Activated CD4-positive, alpha-beta T cell treated with anti-CD3 and anti-CD28 coated beads, Interleukin-2, amount 10 ng/mL, durations not matched to agents 7 days and 5 days (primary cell): ENCODE results near the gene COPG2. TPM values are rescaled to one million over a fixed set of nuclear protein-coding genes. Genes with fewer than 3 reads are reported as not detected.
"Not testable (repeated sequence)": the region's sequence is repeated elsewhere in the genome, so short reads cannot be mapped to it uniquely, and the experiment has no call there.

Source experiments
- CTCF ChIA-PET: fragments of 350-600 bp; sonication (Branson Sonifier 250); formaldehyde crosslinking; loops from one replicate; lab custom pipeline; 2021; ENCODE audit warnings: antibody characterized with exemption; lab: Charles Lee
- POLR2A ChIA-PET: fragments of 350-600 bp; sonication (Branson Sonifier 250); formaldehyde crosslinking; loops from one replicate; lab custom pipeline; 2021; ENCODE audit warnings: antibody characterized with exemption; lab: Charles Lee
- DNase-seq: peaks from one replicate; pipeline ENCODE4 v3.0.0-alpha.2; 2020
- H3K27ac Mint-ChIP-seq: one replicate; pipeline ENCODE4 v1.8.0; 2021; ENCODE audit warnings: mild to moderate bottlenecking, moderate library complexity, mixed read lengths
- H3K27me3 Mint-ChIP-seq: one replicate; pipeline ENCODE4 v1.8.0; 2021; ENCODE audit warnings: mixed read lengths
- H3K36me3 Mint-ChIP-seq: one replicate; pipeline ENCODE4 v1.8.0; 2021; ENCODE audit warnings: low read depth, mixed read lengths
- H3K4me1 Mint-ChIP-seq: one replicate; pipeline ENCODE4 v1.8.0; 2021; ENCODE audit warnings: mixed read lengths
- H3K4me3 Mint-ChIP-seq: one replicate; pipeline ENCODE4 v1.8.0; 2021; ENCODE audit warnings: mild to moderate bottlenecking, moderate library complexity, mixed read lengths
- H3K9me3 Mint-ChIP-seq: one replicate; pipeline ENCODE4 v1.8.0; 2021; ENCODE audit warnings: mixed read lengths
- total RNA-seq, 2 experiments: library from RNA; stranded (reverse); gene quantifications; one replicate each; pipeline ENCODE4 v1.2.3, GENCODE V29; 2021

The COPG2 gene, protein sequence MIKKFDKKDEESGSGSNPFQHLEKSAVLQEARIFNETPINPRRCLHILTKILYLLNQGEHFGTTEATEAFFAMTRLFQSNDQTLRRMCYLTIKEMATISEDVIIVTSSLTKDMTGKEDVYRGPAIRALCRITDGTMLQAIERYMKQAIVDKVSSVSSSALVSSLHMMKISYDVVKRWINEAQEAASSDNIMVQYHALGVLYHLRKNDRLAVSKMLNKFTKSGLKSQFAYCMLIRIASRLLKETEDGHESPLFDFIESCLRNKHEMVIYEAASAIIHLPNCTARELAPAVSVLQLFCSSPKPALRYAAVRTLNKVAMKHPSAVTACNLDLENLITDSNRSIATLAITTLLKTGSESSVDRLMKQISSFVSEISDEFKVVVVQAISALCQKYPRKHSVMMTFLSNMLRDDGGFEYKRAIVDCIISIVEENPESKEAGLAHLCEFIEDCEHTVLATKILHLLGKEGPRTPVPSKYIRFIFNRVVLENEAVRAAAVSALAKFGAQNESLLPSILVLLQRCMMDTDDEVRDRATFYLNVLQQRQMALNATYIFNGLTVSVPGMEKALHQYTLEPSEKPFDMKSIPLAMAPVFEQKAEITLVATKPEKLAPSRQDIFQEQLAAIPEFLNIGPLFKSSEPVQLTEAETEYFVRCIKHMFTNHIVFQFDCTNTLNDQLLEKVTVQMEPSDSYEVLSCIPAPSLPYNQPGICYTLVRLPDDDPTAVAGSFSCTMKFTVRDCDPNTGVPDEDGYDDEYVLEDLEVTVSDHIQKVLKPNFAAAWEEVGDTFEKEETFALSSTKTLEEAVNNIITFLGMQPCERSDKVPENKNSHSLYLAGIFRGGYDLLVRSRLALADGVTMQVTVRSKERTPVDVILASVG
- total RNA-seq: 10 to 100 TPM in 1 of 2 experiments, 1 to 10 TPM in 1; 8.4 to 11.0 TPM

DNA sequence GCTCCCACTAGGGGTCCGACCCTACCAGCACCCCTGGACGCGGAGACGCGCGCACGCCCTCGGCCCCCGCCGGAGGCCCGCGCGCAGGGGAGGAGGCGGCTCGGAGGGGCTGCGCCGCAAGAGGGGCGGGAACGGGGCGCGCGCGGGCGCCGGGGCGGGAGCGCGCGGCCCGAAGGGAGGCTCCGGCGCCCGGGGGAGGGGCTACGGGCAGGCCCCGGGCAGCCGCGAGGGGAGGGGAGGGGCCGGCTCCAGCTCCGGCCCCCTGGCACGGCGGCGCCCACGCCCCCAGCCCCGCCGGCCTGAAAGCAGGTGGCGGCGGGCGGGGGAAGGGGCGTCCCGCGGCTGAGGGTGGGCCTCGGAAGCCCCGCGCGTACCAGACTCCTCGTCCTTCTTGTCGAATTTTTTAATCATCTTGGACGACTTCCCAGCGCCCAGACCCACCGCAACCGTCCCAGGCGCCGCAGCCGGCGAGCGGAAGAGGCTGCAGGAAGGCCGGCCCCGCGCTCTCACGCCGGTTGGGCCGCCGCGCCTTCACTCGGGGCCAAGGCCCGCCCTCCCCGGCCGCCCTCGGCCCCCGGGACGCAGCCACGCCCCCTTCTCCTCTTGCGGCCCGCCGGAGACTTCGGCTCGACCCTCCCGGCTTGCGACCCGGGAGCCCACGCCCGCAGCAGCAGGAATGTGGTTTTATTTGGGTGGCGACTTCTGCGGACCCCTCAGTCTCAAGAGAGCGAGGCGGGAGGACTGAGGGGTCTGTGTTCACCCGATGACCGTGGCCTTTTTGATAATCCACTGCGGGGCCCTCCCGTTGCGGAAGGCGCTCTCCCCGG is at the start of gene COPG2:
TSS of gene COPG2 (minus strand) at position 491 of the 827 bp plus-strand sequence. CDS start at position 411, 80 bp downstream.
- no peaks in the 10 kb centered on the region for H3K9me3 Mint-ChIP-seq
- H3K27ac Mint-ChIP-seq: peak within 1 kb of the TSS; percentile 77
- POLR2A ChIA-PET: no interaction called here
- H3K36me3 Mint-ChIP-seq: peaks cover 2% of the 10 kb centered on the region
- H3K4me3 Mint-ChIP-seq: peak within 1 kb of the TSS; percentile 84
- peaks cover 8% of the 10 kb centered on the region for H3K27me3 Mint-ChIP-seq
- CTCF ChIA-PET: no interaction called here
- H3K4me1 Mint-ChIP-seq: peaks cover 17% of the 10 kb centered on the region
- peak; percentile 72 for DNase-seq

- POLR2A ChIA-PET: no interaction called here
- CTCF ChIA-PET: no interaction called here
- no peak overlapping the region for H3K4me3 Mint-ChIP-seq
- H3K36me3 Mint-ChIP-seq: no peaks in the 10 kb centered on the region
- H3K27me3 Mint-ChIP-seq: peaks cover 7% of the 10 kb centered on the region
- H3K27ac Mint-ChIP-seq: no peak overlapping the region
- H3K9me3 Mint-ChIP-seq: no peaks in the 10 kb centered on the region
- no peaks in the 10 kb centered on the region for H3K4me1 Mint-ChIP-seq
- DNase-seq: no peak
Measured at GRCh38 chr7:130712416-130712815, 43.9 kb upstream of the COPG2 start.

- no peak for DNase-seq
- H3K9me3 Mint-ChIP-seq: peaks cover 3% of the 10 kb centered on the region
- CTCF ChIA-PET: interaction anchor here (0.9 kb wide), 1 partner anchor 51 kb away, joined by 3 read pairs; no protein-coding TSS in a partner anchor
Measured at GRCh38 chr7:130708766-130709165, 40.2 kb upstream of the COPG2 start.

GRCh38 chr7:130708001-130708400 is 39.5 kb upstream of the COPG2 start:
- Mint-ChIP-seq H3K9me3 (peaks cover 3% of the 10 kb centered on the region), H3K27me3 (peaks cover 21% of the 10 kb centered on the region)
- POLR2A ChIA-PET: no interaction called here

More at GRCh38 chr7:130708766-130709165, 40.2 kb upstream of the COPG2 start:
- no peak overlapping the region for H3K27ac Mint-ChIP-seq
- peaks cover 19% of the 10 kb centered on the region for H3K27me3 Mint-ChIP-seq
- H3K4me1 Mint-ChIP-seq: no peaks in the 10 kb centered on the region
- H3K4me3 Mint-ChIP-seq: no peak overlapping the region
- H3K36me3 Mint-ChIP-seq: no peaks in the 10 kb centered on the region
- POLR2A ChIA-PET: no interaction called here

GRCh38 chr7:130703851-130704250 is 35.3 kb upstream of the COPG2 start:
- no peak overlapping the region for H3K27ac Mint-ChIP-seq
- no peaks in the 10 kb centered on the region for H3K4me1 Mint-ChIP-seq
- POLR2A ChIA-PET: no interaction called here
- no peaks in the 10 kb centered on the region for H3K36me3 Mint-ChIP-seq
- CTCF ChIA-PET: no interaction called here
- H3K4me3 Mint-ChIP-seq: no peak overlapping the region
- H3K27me3 Mint-ChIP-seq: peaks cover 36% of the 10 kb centered on the region
- H3K9me3 Mint-ChIP-seq: peaks cover 3% of the 10 kb centered on the region
- DNase-seq: no peak

More at GRCh38 chr7:130708001-130708400, 39.5 kb upstream of the COPG2 start:
- Mint-ChIP-seq H3K36me3 (no peaks in the 10 kb centered on the region), H3K4me1 (no peaks in the 10 kb centered on the region), H3K27ac (no peak overlapping the region), H3K4me3 (no peak overlapping the region)
- CTCF ChIA-PET: interaction anchor here (0.6 kb wide), 1 partner anchor 697 kb away, joined by 3 read pairs; no protein-coding TSS in a partner anchor
- DNase-seq: no peak

- CTCF ChIA-PET: no interaction called here
- Mint-ChIP-seq H3K4me1 (no peaks in the 10 kb centered on the region), H3K4me3 (no peak overlapping the region), H3K9me3 (peaks cover 3% of the 10 kb centered on the region), H3K27me3 (peaks cover 28% of the 10 kb centered on the region), H3K36me3 (no peaks in the 10 kb centered on the region), H3K27ac (no peak overlapping the region)
- DNase-seq: no peak
- POLR2A ChIA-PET: no interaction called here
Measured at GRCh38 chr7:130701650-130702049, 33.1 kb upstream of the COPG2 start.

DNA sequence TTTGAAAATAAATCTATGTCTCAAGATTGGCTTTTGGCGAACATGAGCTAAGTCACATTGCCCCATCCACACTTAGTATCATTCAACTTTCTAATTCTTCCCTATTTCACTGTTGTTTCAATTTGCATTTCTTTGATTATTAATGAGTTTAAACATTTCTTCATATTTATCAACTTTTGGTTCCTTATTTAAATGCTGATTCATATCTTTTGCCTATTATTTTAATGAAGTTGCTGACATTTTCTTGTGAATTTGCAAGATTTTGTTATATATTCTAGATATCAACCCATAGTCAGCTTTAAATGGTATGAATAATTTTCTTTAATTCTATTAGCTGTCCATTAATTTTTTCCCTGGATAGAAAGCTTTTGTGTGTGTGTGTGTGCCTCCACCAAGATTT is 32.2 kb upstream of the COPG2 start:
- Mint-ChIP-seq H3K4me1 (no peaks in the 10 kb centered on the region), H3K36me3 (no peaks in the 10 kb centered on the region), H3K27ac (no peak overlapping the region), H3K9me3 (no peaks in the 10 kb centered on the region), H3K4me3 (no peak overlapping the region), H3K27me3 (peaks cover 21% of the 10 kb centered on the region)
- ChIA-PET CTCF (no interaction called here), POLR2A (no interaction called here)
- DNase-seq: no peak

- no peak for DNase-seq
- ChIA-PET POLR2A (no interaction called here), CTCF (no interaction called here)
- no peak overlapping the region for H3K27ac Mint-ChIP-seq
- peaks cover 19% of the 10 kb centered on the region for H3K27me3 Mint-ChIP-seq
- H3K9me3 Mint-ChIP-seq: no peaks in the 10 kb centered on the region
- no peak overlapping the region for H3K4me3 Mint-ChIP-seq
- no peaks in the 10 kb centered on the region for H3K36me3 Mint-ChIP-seq
- H3K4me1 Mint-ChIP-seq: no peaks in the 10 kb centered on the region
Measured at GRCh38 chr7:130699686-130700085, 31.1 kb upstream of the COPG2 start.

DNA sequence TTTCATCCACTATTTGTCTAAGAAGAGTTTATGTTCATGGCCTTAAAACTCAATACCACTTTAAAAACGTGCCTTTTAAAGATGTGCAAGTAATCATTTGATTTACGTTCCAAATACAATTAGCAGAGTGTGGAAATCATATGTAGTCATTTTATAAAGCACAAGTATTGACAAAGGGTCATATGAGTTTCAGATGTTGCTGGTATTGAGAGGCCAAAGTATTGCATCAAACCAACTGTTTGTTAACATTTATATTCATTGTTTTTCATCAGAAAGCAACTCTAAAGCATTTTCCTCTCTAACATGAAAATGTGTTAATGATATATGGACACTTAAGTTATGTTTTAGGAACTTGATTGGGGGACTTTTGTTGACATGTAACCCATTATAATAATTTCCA is 29.3 kb upstream of the COPG2 start:
- H3K9me3 Mint-ChIP-seq: no peaks in the 10 kb centered on the region
- ChIA-PET POLR2A (no interaction called here), CTCF (no interaction called here)
- DNase-seq: no peak
- peaks cover 16% of the 10 kb centered on the region for H3K27me3 Mint-ChIP-seq
- H3K36me3 Mint-ChIP-seq: no peaks in the 10 kb centered on the region
- H3K4me1 Mint-ChIP-seq: no peaks in the 10 kb centered on the region
- H3K4me3 Mint-ChIP-seq: no peak overlapping the region
- no peak overlapping the region for H3K27ac Mint-ChIP-seq

GRCh38 chr7:130695840-130696239 is 27.3 kb upstream of the COPG2 start:
- ChIA-PET POLR2A (no interaction called here), CTCF (no interaction called here)
- H3K4me3 Mint-ChIP-seq: no peak overlapping the region
- peaks cover 10% of the 10 kb centered on the region for H3K27me3 Mint-ChIP-seq
- H3K36me3 Mint-ChIP-seq: no peaks in the 10 kb centered on the region
- no peak for DNase-seq
- no peaks in the 10 kb centered on the region for H3K4me1 Mint-ChIP-seq
- H3K27ac Mint-ChIP-seq: no peak overlapping the region
- peaks cover 11% of the 10 kb centered on the region for H3K9me3 Mint-ChIP-seq

DNA sequence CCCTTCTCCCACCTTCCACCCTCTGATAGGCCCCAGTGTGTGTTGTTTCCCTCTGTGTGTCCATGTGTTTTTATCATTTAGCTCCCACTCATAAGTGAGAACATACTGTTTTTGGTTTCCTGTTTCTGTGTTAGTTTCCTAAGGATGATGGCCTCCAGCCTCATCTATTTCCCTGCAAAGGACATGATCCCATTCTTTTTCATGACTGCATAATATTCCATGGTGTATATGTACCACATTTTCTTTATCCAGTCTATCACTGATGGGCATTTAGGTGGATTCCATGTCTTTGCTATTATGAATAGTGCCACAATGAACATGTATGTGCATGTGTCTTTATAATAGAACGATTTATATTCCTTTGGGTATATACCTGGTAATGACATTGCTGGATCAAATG is 23.8 kb upstream of the COPG2 start:
- H3K27ac Mint-ChIP-seq, H3K4me3 Mint-ChIP-seq, CTCF ChIA-PET, POLR2A ChIA-PET, DNase-seq, H3K36me3 Mint-ChIP-seq, H3K4me1 Mint-ChIP-seq, H3K27me3 Mint-ChIP-seq: not testable (repeated sequence)
- H3K9me3 Mint-ChIP-seq: peaks cover 15% of the 10 kb centered on the region

- no peaks in the 10 kb centered on the region for H3K4me1 Mint-ChIP-seq
- ChIA-PET CTCF (no interaction called here), POLR2A (no interaction called here)
- DNase-seq: no peak
- H3K4me3 Mint-ChIP-seq: no peak overlapping the region
- H3K27ac Mint-ChIP-seq: no peak overlapping the region
- no peaks in the 10 kb centered on the region for H3K27me3 Mint-ChIP-seq
- peaks cover 17% of the 10 kb centered on the region for H3K9me3 Mint-ChIP-seq
- peaks cover 3% of the 10 kb centered on the region for H3K36me3 Mint-ChIP-seq
Measured at GRCh38 chr7:130689683-130690082, 21.1 kb upstream of the COPG2 start.
